Heart right ventricle (tissue), 16 donors: ENCODE data around the gene PELI1. TPM values are rescaled to one million over a fixed set of nuclear protein-coding genes. Genes with fewer than 3 reads are reported as not detected.

Experiments used
- ATAC-seq, 8 donors: fragments of 200-7000 bp; cut with Tn5 transposase; one replicate each; pipeline ENCODE4 v1.9.1; 2020; ENCODE audit warnings: mild to moderate bottlenecking in 8 of 8, moderate library complexity in 8 of 8, moderate number of reproducible peaks in 1 of 8
- DNase-seq, 2 donors: peaks; one replicate each; pipeline ENCODE4 v3.0.0-alpha.2; 2020
- H3K27ac ChIP-seq, 10 donors: fragments of 200-600 bp; sonication (generic) in 2 of 10; one replicate each; pipeline versions ENCODE4 v1.5.0 to v1.8.0; 2020 to 2022; ENCODE audit warnings: mild to moderate bottlenecking in 3 of 10
- H3K27me3 ChIP-seq, 7 donors: fragments of 200-600 bp; one replicate each; pipeline ENCODE4 v1.8.0; 2021 to 2022; ENCODE audit warnings: mild to moderate bottlenecking in 2 of 7
- H3K36me3 ChIP-seq, 9 donors: fragments of 200-600 bp; sonication (generic) in 1 of 9; one replicate each; pipeline versions ENCODE4 v1.5.0 to v1.8.0; 2020 to 2022; ENCODE audit warnings: mild to moderate bottlenecking in 2 of 9
- H3K4me1 ChIP-seq, 9 donors: fragments of 200-600 bp; sonication (generic) in 1 of 9; one replicate each; pipeline versions ENCODE4 v1.5.0 to v1.8.0; 2020 to 2022; ENCODE audit warnings: mild to moderate bottlenecking in 4 of 9
- H3K4me3 ChIP-seq, 10 donors: fragments of 200-600 bp; sonication (generic) in 2 of 10; one replicate each; pipeline versions ENCODE4 v1.5.0 to v1.8.0; 2020 to 2022; ENCODE audit warnings: mild to moderate bottlenecking in 7 of 10, moderate library complexity in 2 of 10
- H3K9me3 ChIP-seq, 11 donors: fragments of 200-600 bp in 10 of 11; sonication (generic) in 2 of 11; one replicate each; pipeline versions ENCODE4 v1.5.0 to v1.8.0; 2013 to 2022; ENCODE audit warnings: mild to moderate bottlenecking in 2 of 11, control low read depth in 1 of 11, moderate library complexity in 1 of 11
- CTCF ChIP-seq, 9 donors: fragments of 200-600 bp; sonication (generic) in 2 of 9; IDR thresholded peaks; one replicate each; pipeline versions ENCODE4 v1.5.0 to v1.8.0; 2021 to 2022; ENCODE audit warnings: antibody characterized with exemption in 9 of 9, mild to moderate bottlenecking in 5 of 9, moderate library complexity in 1 of 9
- WGBS, 2 donors: extraction: QIAGEN DNeasy Blood & Tissue Kit; methylation state at CpG; one replicate each; pipeline ENCODE4 v1.1.7; 2013; ENCODE audit warnings: inconsistent platforms in 1 of 2; 5-methylcytosine and 5-hydroxymethylcytosine counted together
- intact Hi-C, 10 donors: fragments of 100-400 bp; cut with DNase I; formaldehyde crosslinking; loops; one replicate each; pipeline versions ENCODE4 v1.11.1 to v1.14.2; 2022
- polyA plus RNA-seq, 2 donors: library from polyadenylated mRNA; stranded (reverse); fragments of 200-250 nt; gene quantifications; one replicate each; pipeline ENCODE4 v1.2.3, GENCODE V29; 2013
- total RNA-seq, 10 donors: library from RNA; stranded (reverse); fragmentation: NEBNext Ultra II Directional in 3 of 10; extraction: Animal tissue kit (Norgen Biotek cat#: 25700) in 3 of 10; gene quantifications; one replicate each; pipeline versions ENCODE4 v1.2.1 to v1.2.4, GENCODE V29; 2021 to 2023
- donor health status: Arrhythmogenic right ventricular cardiomyopathy.
- donor health status: ischemic (EF 13 %, LVEDD 7.1; RV severe dilation, severe dysfunction).
- donor health status: healthy with polysubstance abuse.
- donor health status: DM: no; HTN: yes; CAD: no.
- donor health status: DM: no; HTN: no; CAD: no.
- donor health status: ischemic (EF 25% LVEDD 6.9; RV normal size, moderate dysfunction).
- donor health status: ischemic (EF 25% LVEDD 5.7; RV mildly dilated, moderate dysfunction).
- donor health status: healthy.
- donor health status: DM: yes; HTN: yes; CAD: no.
- donor health status: Ischemic cardiomyopathy.
- donor health status: ischemic (EF 35%, LVEDD 5.7; RV mildly dilated, moderate dysfunction).
- donor health status: nonischemic (EF 11% LVEDD 7.7; RV severe dilation, severe dysfunction).
- donor health status: DM: yes; HTN: yes; CAD: no.
- donor health status: PGD.
- donor health status: ischemic (EF 29% LVEDD 5.4; RV normal size, mild dysfunction).
- donor health status: nonischemic (EF 23%, LVEDD 6.1; RV moderate dilation, normal function).

The PELI1 gene
- total and polyA plus RNA-seq, 12 donors, result 6.0 to 15.6 (median 8.6) TPM

GRCh38 chr2:64052463-64053241 is 91.6 kb downstream of the PELI1 start:
- Histone ChIP-seq H3K4me3 (no peak overlapping the region), H3K27me3 (no peaks in the 10 kb centered on the region), H3K36me3 (no peaks in the 10 kb centered on the region), H3K27ac (peak overlapping the region; percentile 38 to 86 (median 70)), H3K4me1 (peaks cover 0 to 40% (median 15%) of the 10 kb centered on the region in 9 donors), H3K9me3 (no peaks in the 10 kb centered on the region)
- ATAC-seq, result peak; percentile 72 to 94 (median 81)
- TF ChIP-seq CTCF (IDR thresholded peaks at IDR 0.05), result no peak
- WGBS, 2 donors, result 74 to 80% methylated on average over 3 of the region's 3 CpGs
- intact Hi-C loops, result loop anchor here in 8 of 10 donors (5.0 to 10.0 kb wide), 10 partner anchors 62 to 435 kb away; partner anchors contain the start of gene PELI1 (in 5 of the 8)
- DNase-seq, result peak in 1 of 2 donors; percentile 45

- DNase-seq, result peak; percentile 21 to 77
- H3K9me3 ChIP-seq, result no peaks in the 10 kb centered on the region
- WGBS, 2 donors, result 5% methylated on average over 3 of the region's 3 CpGs
- no peaks in the 10 kb centered on the region for H3K36me3 ChIP-seq
- intact Hi-C loops, result loop anchor here (1.0 to 10.0 kb wide), 18 partner anchors 65 to 515 kb away; partner anchors contain the start of gene PELI1 (in 6 of the 10)
- TF ChIP-seq CTCF (IDR thresholded peaks at IDR 0.05), result peak; percentile 81 to 94 (median 88)
- peak; percentile 74 to 89 (median 84) for ATAC-seq
- H3K4me1 ChIP-seq, result peaks cover 0 to 40% (median 15%) of the 10 kb centered on the region in 9 donors
- no peak overlapping the region for H3K27ac ChIP-seq
- H3K27me3 ChIP-seq, result no peaks in the 10 kb centered on the region
- H3K4me3 ChIP-seq, result no peak overlapping the region
These were observed 94.5 kb downstream of the PELI1 start for GRCh38 chr2:64049633-64050220.

- H3K27me3 ChIP-seq, result no peaks in the 10 kb centered on the region
- H3K36me3 ChIP-seq, result no peaks in the 10 kb centered on the region
- ATAC-seq, result no peak
- H3K4me1 ChIP-seq, result peaks cover 0 to 8% (median 7%) of the 10 kb centered on the region in 9 donors
- H3K27ac ChIP-seq, result no peak overlapping the region
- no peaks in the 10 kb centered on the region for H3K9me3 ChIP-seq
- no peak for DNase-seq
- TF ChIP-seq CTCF (IDR thresholded peaks at IDR 0.05), result no peak
- 98 to 99% methylated on average over 2 of the region's 2 CpGs for WGBS, 2 donors
- intact Hi-C loops, result loop anchor here in 7 of 10 donors (5.0 to 10.0 kb wide), 7 partner anchors 99 to 519 kb away; partner anchors contain the start of gene PELI1 (in 1 of the 7)
- H3K4me3 ChIP-seq, result no peak overlapping the region
These were observed 98.3 kb downstream of the PELI1 start for GRCh38 chr2:64045938-64046337.

Other genes with a start within 250 kb of the PELI1 start
- gene VPS54, start 125.0 kb downstream of the PELI1 start, total RNA-seq, result 10 to 100 TPM in 6 of 10 donors, 1 to 10 TPM in 4; 9.4 to 12.7 (median 10.5) TPM
- 10 to 100 TPM in 1 of 2 donors, 1 to 10 TPM in 1; 8.3 to 12.6 TPM for gene VPS54, start 125.0 kb downstream of the PELI1 start, polyA plus RNA-seq